GM10847 (cell line): ENCODE data around the gene KLHL30.

Experiments used
- POLR2A ChIP-seq: IDR thresholded peaks from 2 replicates; pipeline ENCODE4 v1.6.1; 2011; ENCODE audit not compliant: insufficient read length; ENCODE audit errors: extremely low read depth

KLHL30 gene

DNA sequence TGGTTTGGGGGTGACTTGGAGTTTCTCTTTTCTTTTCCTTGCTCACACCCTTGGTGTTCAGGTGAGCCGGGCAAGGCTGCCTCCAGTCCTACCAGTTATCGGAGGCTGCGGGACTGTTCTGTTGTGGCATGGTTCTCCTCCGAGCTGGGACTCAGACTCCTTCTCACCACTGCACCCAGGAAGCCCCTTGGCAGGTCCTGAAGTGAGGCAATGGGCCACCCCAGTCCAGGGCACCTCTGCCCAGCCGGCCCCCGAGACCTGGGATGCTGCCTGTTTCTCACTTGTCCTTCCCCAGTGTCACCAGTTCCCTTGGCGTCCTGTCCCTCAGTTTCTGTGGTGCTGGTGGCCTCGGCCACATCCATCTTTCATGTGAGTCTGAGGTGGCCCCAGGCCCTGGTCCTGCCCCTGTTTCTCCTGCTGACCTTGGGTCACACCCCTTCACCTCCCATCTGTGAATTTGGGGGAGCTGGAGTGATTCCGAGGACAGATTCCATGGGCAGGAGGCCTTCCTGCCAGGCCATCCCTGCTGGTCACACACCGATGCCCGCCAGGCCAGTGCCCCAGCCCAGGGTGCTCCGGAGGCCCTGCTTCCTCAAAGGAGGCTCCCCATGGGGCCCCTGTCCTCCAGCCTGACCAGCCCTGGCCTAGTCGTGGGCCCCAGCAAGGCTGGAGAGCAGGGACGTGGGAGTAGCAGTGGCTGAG is 6.6 kb upstream of the KLHL30 start:
- no peak for TF ChIP-seq POLR2A

DNA sequence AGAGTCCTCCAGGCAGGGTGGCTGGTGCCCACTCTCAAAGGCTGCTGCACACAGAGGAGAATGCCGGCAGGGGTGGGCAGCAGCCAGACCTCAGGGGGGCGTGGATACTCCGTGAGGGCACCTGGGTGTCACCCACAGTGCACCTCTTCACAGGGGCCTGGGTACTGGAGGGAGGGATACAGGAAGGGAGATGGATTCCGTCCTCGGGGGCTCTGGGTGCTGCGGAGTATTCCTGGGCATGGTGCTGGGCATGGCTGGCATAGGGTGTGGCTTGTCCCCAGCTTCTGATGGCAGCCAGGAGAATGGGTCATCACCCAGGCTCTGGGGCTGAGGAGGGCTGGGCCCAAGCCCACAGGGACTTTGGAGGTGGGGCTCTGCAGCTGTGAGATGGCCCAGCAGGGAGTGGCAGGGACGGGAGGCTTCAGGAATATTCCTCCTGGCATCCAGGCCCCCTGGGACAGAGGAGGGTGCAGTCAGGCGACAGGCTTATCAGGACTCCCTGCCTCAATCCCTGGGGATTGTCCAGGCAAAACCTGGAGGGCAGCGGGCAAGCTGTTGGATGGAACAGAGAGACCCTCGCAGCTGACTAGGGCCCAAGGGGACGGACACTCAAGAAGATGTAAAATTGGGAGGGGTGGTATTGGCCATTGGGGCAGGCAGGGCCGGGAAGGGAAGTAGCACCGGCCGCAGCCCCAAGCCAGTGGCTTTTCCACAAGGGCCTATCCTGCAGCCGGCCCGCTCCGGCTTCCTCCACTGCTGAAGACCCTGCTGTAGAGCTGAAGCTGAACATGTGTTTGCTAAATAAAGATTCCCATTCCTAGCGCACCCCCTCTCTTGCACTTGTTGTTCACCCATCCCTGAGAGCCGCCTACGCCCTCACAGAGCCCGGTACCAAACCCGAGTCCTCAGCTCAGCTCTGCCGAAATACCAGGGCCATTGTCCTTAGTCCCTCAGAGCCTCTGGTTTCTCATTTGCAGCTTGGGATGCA is 5.7 kb upstream of the KLHL30 start:
- TF ChIP-seq POLR2A, result no peak

DNA sequence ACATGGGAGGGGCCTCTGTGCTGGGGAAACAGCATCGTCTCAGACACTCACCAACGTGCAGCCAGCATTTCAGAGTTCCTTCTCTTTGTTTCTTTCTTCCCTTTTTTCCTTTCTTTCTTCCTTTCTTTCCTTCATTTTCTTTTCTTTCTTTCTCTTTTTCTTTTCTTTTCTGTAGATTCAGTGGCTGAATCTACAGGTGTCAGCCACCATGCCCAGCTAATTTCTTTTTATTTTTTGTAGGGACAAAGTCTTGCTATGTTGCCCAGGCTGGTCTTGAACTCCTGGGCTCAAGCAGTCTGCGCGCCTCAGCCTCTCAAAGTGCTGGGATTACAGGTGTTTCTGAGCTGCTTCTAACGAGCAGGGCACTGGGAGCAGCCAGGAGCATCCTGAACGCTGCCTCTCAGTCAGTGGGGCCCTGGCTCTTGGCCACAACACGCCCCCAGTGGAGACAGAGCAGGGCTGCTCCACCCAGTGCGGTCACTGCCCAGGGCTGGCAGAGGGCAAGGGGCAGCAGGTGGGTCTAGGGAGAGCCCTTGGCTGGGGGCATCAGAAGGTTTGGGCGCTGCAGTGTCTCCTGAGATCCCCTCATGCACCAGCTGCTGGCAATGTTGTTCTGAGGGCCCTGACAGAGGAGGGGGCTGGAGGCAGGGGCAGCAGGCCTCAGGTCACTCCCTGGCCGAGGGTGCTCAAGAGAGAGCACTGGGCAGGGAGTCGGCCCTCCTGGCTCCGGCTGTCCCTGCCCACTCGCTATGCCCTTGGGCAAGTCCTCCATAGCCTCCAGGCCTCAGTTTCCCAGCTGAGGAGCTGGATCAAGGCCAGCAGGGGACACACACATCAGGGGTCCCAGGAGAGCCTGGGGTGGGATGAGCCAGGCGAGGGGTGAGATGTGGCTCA is 4.7 kb upstream of the KLHL30 start:
- TF ChIP-seq POLR2A, result no peak

DNA sequence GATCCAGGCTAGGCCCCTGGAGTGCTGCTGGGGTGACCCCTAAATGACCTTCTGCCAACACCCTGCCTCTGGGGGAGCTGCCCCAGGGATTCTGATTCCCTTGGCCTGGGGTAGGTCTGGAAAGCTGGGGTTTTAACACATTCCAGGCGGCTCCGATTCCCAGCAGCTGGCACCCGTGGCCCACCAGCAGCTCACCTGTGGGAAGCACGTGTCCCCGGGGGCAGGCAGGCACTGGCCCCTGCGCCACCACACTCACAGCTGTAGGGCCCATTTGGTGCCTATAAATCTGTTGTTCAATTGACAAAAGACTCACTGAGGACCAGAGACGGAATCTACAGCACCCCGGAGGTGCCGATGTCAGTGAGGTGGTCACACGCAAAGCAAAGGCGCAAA is 4.1 kb upstream of the KLHL30 start:
- no peak for TF ChIP-seq POLR2A

DNA sequence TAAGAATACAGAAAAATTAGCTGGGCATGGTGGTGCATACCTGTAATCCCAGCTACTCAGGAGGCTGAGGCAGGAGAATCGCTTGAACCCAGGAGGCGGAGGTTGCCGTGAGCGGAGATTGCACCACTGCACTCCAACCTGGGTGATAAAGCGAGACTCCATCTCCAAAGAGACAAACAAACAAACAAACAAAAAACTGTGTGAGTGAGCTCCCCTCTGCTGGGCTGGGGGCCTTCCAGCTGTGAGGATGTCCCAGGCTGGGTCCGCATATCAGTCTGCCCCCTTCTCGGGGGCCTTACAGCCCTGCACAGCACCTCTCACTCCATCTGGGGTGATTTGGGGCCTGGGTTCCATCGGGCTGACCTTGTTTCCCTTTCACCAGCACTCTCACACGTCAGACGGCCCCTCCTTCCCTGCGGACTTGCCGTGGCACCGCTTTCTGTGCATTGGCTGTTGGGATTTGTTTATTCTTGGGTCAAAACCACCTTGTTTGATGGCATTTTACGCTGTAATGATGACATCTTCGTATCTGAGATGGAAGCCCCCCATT is 2.8 kb upstream of the KLHL30 start:
- TF ChIP-seq POLR2A, result no peak

DNA sequence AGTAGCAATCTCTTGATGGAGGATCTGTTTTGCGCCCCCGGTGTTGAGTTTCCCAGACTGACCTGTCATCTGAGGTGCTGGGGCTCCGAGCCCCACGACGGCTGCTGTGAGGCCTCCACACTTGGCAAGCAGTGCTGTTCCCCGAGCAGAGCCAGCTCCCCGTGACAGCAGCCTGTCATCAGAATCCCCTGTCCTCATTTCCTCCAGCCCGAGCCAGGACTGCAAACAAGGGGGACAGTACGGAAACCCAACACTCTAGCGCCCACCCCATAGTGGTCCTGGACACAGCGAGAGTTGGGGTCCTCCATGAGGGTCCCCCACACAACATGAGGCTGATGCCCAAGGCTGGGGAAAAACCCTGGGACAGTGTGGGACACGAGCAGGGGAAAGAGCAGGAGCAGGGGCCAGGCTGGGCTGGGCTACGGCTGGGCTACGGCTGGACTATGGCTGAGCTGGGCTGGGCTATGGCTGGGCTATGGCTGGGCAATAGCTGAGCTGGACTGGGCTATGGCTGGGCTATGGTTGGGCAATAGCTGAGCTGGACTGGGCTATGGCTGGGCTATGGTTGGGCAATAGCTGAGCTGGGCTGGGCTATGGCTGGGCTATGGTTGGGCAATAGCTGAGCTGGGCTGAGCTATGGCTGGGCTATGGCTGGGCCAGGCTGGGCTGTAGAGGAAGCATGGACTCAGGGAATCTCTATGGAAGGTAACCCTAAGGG is 1.5 kb upstream of the KLHL30 start:
- TF ChIP-seq POLR2A, result no peak

DNA sequence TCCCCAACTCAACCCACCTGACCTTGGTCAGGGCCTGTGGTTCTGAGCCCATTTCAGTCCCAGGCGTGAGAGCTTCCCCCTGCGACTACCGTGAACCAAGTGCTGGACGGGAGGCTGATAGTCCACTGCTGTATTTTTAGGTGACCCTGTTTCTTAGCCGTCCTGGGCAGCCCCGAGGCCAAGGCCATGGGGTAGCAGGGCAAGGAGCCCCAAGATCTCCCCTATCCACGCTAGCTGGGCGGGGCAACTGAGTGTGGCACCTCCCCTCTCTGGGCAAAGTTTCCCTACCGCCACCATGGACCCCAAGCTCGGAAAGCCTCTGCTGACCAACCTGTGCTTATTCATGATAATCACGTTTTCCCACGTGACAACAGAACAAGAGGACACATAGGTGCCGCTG is 583 bp upstream of the KLHL30 start:
- TF ChIP-seq POLR2A, result no peak

DNA sequence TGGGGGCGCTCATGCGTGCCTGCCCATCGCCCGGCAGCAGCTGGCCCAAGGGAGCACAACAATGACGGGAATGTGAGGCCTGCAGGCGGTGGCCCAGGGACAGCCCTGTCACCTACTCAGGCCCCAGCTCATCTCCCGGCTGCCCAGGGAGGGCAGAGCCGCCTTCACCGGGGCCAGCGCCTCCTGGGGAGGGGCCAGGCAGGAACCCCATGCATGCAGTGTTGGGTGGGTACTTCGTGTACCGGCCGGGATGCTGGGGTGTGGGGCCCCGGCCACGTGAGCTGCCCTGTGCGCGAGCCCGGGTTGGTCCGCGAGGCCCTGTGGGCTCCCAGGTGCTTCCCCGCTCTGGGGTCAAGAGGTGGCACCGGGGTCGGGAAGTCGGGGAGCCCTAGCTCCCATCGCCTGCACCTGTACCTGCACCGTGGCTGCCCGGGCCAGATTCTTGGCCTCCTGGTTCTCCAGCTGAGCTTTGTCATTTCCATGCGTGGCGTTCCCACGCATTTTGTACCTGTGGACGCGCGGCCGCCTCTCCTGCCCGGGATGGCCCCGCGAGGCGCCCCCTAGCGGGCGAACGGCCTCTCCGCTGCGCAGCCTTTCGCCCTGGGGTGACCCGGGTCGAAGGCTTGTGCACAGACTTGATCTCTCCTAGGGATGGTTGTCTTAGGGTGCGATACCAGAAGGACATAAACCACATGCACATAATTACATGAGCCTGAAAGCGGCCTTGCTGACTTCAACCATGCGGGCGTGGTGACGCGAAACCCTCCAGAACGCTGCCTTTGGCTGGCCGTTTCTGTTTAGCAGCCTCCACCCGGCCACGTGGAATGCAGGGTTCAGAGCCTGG is 950 bp downstream of the KLHL30 start:
- no peak for TF ChIP-seq POLR2A

DNA sequence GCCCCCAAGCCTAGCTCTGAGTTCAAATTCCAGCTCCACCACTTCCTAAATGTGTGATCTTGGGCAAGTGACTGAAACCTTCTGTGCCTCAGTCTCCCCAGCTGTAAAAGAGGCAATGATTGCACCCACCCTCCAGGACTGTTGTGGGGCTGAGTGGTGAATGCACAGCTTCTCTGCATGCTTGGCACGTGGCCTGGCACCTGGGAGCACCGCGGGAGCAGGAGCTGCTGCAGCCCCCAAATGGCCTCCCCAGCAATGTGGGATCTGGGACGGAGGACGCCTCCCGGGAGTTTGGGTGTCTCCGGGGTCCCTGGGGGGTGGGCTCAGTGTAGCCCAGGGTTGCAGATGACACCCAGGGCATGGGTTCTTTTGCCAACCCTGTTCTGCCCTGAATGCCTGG is 1.6 kb downstream of the KLHL30 start:
- TF ChIP-seq POLR2A, result no peak

DNA sequence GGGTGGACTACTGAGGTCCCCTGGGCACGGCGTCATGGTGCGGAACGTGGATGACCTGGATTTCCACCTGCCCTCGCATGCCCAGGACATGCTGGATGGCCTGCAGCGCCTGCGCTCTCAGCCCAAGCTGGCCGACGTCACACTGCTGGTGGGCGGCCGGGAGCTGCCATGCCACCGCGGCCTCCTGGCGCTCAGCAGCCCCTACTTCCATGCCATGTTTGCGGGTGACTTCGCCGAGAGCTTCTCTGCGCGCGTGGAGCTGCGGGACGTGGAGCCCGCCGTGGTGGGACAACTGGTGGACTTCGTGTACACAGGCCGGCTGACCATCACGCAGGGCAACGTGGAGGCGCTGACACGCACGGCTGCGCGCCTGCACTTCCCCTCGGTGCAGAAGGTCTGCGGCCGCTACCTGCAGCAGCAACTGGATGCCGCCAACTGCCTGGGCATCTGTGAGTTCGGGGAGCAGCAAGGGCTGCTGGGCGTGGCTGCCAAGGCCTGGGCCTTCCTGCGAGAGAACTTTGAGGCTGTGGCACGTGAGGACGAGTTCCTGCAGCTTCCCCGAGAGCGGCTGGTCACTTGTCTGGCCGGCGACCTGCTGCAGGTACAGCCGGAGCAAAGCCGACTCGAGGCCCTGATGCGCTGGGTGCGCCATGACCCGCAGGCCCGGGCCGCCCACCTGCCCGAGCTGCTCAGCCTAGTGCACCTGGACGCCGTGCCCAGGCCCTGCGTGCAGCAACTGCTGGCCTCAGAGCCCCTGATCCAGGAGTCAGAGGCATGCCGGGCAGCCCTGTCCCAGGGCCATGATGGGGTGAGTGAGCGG is 2.5 kb downstream of the KLHL30 start:
- no peak for TF ChIP-seq POLR2A

DNA sequence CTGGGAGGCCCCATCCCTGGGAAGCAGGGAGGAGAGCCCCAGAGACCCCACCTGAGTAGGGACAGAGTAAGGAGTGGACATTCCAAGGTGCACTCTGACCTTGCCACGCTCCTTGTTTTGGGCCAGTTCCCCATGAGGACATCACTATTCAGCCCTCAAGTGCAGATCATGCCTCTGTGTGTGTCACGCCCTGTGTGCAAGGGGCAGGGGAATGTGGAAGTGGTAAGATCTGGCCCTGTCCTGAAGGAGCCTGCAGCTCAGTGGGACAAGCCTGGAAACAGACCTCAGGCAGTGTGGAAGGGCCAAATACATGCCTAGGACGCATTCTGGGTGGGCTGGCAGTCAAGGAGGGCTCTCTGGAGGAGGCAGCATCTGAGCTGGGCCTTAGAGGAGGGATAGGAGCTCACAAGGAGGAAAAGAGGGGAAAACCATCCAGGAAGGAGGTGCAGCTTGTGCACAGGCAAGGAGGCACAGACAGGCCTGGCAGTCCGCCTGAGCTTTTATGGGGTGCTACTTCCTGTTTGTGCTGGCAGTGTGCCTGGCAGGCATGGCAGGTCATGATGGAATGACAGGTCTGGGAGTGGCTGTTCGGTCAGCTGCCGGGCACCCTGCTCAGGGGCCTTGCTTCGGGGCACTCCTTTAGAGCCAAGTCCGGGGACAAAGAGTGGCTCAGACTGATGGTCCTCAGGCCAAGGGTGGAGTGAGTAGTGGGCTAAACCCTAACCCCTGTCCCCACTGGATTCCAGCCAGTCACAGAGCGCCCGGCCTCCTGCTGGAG is 3.3 kb downstream of the KLHL30 start:
- TF ChIP-seq POLR2A, result no peak
